ENCODE data around the gene LINC01488.

GRCh38 chr11:69449320-69450063 lies 32.0 kb upstream of the LINC01488 start:
- TF ChIP-seq POLR2AphosphoS5 (IDR thresholded peaks at IDR 0.05; ENCODE audit: low read depth, low read length) (no peak), POLR2A (IDR thresholded peaks at IDR 0.05; ENCODE audit: low read depth, low read length) (no peak), TAF1 (IDR thresholded peaks at IDR 0.05; ENCODE audit: low read depth, low read length) (no peak)

Data from GM12891 (cell line).